Umbilical cord (tissue), 2 donors: Measurements from ENCODE around the gene PRLH. TPM values are rescaled to one million over a fixed set of nuclear protein-coding genes. Genes with fewer than 3 reads are reported as not detected.
A peak's percentile ranks its signal among the peaks of the same experiment; 100 is the strongest.

Experiments used
- DNase-seq: peaks from one replicate; pipeline ENCODE4 v3.0.0-alpha.2; 2015; ENCODE audit warnings: low spot score
- total RNA-seq: library from RNA; depleted of rRNA; stranded (reverse); fragments of >200 nt; gene quantifications from one replicate; pipeline ENCODE4 v1.2.3, GENCODE V29; 2014; ENCODE audit warnings: low replicate concordance; ENCODE audit not compliant: insufficient read depth

The PRLH gene
- total RNA-seq, 1 donor from 2014 or later = not detected

GRCh38 chr2:237539681-237540080, 26.7 kb upstream of the PRLH start:
- DNase-seq = no peak

- no peak for DNase-seq
These were observed 26.1 kb upstream of the PRLH start for GRCh38 chr2:237540223-237540775.

GRCh38 chr2:237540823-237541222, 25.6 kb upstream of the PRLH start:
- peak; percentile 73 for DNase-seq

GRCh38 chr2:237541243-237541642, 25.1 kb upstream of the PRLH start:
- DNase-seq = no peak

GRCh38 chr2:237542001-237542704, 24.2 kb upstream of the PRLH start:
- no peak for DNase-seq

- DNase-seq = no peak
These were observed 20.1 kb upstream of the PRLH start for GRCh38 chr2:237546040-237546875.

GRCh38 chr2:237546876-237547395, 19.4 kb upstream of the PRLH start:
- DNase-seq = no peak

GRCh38 chr2:237547841-237548416, 18.4 kb upstream of the PRLH start:
- DNase-seq = no peak

- DNase-seq = no peak
These were observed 17.2 kb upstream of the PRLH start for GRCh38 chr2:237549216-237549615.

GRCh38 chr2:237549643-237550415, 16.5 kb upstream of the PRLH start:
- no peak for DNase-seq

- no peak for DNase-seq
These were observed 15.3 kb upstream of the PRLH start for GRCh38 chr2:237551071-237551574.

- no peak for DNase-seq
These were observed 13.5 kb upstream of the PRLH start for GRCh38 chr2:237552908-237553307.

GRCh38 chr2:237553948-237554347, 12.4 kb upstream of the PRLH start:
- DNase-seq = no peak

GRCh38 chr2:237555560-237555959, 10.8 kb upstream of the PRLH start:
- DNase-seq = no peak

- no peak for DNase-seq
These were observed 9.4 kb upstream of the PRLH start for GRCh38 chr2:237556773-237557632.

GRCh38 chr2:237557633-237558015, 8.8 kb upstream of the PRLH start:
- DNase-seq = no peak

GRCh38 chr2:237558961-237559641, 7.3 kb upstream of the PRLH start:
- peak; percentile 60 for DNase-seq

- no peak for DNase-seq
These were observed 5.2 kb upstream of the PRLH start for GRCh38 chr2:237561221-237561620.

- DNase-seq = no peak
These were observed 2.6 kb upstream of the PRLH start for GRCh38 chr2:237563816-237564215.
